GM12873 (cell line): Measurements from ENCODE around the gene PRPF6.

Source experiments
- CTCF ChIP-seq: IDR thresholded peaks from 2 replicates; pipeline ENCODE4 v1.5.1; 2012; ENCODE audit warnings: low read depth, mild to moderate bottlenecking, moderate library complexity, low read length, control low read depth; ENCODE audit not compliant: insufficient read depth; ENCODE audit errors: missing control alignments

The PRPF6 gene

GRCh38 chr20:64065062-64065973 is 84.4 kb downstream of the PRPF6 start:
- TF ChIP-seq CTCF, result no peak

- no peak for TF ChIP-seq CTCF
Observed at GRCh38 chr20:64065974-64066343, 85.0 kb downstream of the PRPF6 start.

GRCh38 chr20:64067005-64067632 is 86.2 kb downstream of the PRPF6 start:
- TF ChIP-seq CTCF, result no peak

- no peak for TF ChIP-seq CTCF
Observed at GRCh38 chr20:64067733-64068307, 86.9 kb downstream of the PRPF6 start.

GRCh38 chr20:64068386-64069208 is 87.7 kb downstream of the PRPF6 start:
- TF ChIP-seq CTCF, result no peak

- TF ChIP-seq CTCF, result no peak
Observed at GRCh38 chr20:64069209-64069613, 88.3 kb downstream of the PRPF6 start.
